WTC11 (cell line): ENCODE results near the gene S100PBP.

Experiments
- ATF2 ChIP-seq: sonication (generic); formaldehyde crosslinking; IDR thresholded peaks from 2 replicates; pipeline ENCODE4 v1.8.1; 2022; ENCODE audit warnings: low read depth, missing genetic modification reagents, borderline replicate concordance
- CBFB ChIP-seq: sonication (generic); formaldehyde crosslinking; IDR thresholded peaks from 2 replicates; pipeline ENCODE4 v1.8.1; 2022; ENCODE audit warnings: mild to moderate bottlenecking, low read depth, missing genetic modification reagents
- CREM ChIP-seq: sonication (generic); formaldehyde crosslinking; IDR thresholded peaks from 2 replicates; pipeline ENCODE4 v1.8.1; 2022; ENCODE audit warnings: mild to moderate bottlenecking, missing genetic modification reagents, moderate library complexity
- E2F4 ChIP-seq: sonication (generic); formaldehyde crosslinking; IDR thresholded peaks from 2 replicates; pipeline ENCODE4 v1.8.1; 2022; ENCODE audit warnings: low read depth, mild to moderate bottlenecking, moderate library complexity, missing genetic modification reagents, borderline replicate concordance
- JUN ChIP-seq: sonication (generic); formaldehyde crosslinking; IDR thresholded peaks from 2 replicates; pipeline ENCODE4 v1.8.0; 2023; ENCODE audit warnings: mild to moderate bottlenecking, missing genetic modification reagents
- NFATC4 ChIP-seq: fragments of 250-450 bp; sonication (Bioruptor Pico); IDR thresholded peaks from 2 replicates; pipeline ENCODE4 v1.9.0; 2021; ENCODE audit warnings: mild to moderate bottlenecking
- SP1 ChIP-seq: sonication (generic); formaldehyde crosslinking; conservative IDR thresholded peaks from 2 replicates; pipeline ENCODE4 v1.8.1; 2022; ENCODE audit warnings: missing genetic modification reagents
- TCF7 ChIP-seq: sonication (generic); formaldehyde crosslinking; IDR thresholded peaks from 2 replicates; pipeline ENCODE4 v1.8.0; 2022; ENCODE audit warnings: mild to moderate bottlenecking, low read depth, missing genetic modification reagents, moderate library complexity
- ZBTB43 ChIP-seq: sonication (generic); formaldehyde crosslinking; IDR thresholded peaks from 2 replicates; pipeline ENCODE4 v1.8.1; 2023; ENCODE audit warnings: mild to moderate bottlenecking, missing genetic modification reagents
- ZNF232 ChIP-seq: sonication (generic); formaldehyde crosslinking; IDR thresholded peaks from 2 replicates; pipeline ENCODE4 v1.8.0; 2022; ENCODE audit warnings: mild to moderate bottlenecking, missing genetic modification reagents
- TF ChIP-seq, protein P1 (sequence below): fragments of 200-600 bp; IDR thresholded peaks from 2 replicates; pipeline ENCODE4 v1.8.0; 2022; ENCODE audit warnings: antibody characterized with exemption
- TF ChIP-seq, protein P2 (sequence below): sonication (generic); formaldehyde crosslinking; IDR thresholded peaks from 2 replicates; pipeline ENCODE4 v1.8.0; 2022; ENCODE audit warnings: mild to moderate bottlenecking, missing genetic modification reagents
- TF ChIP-seq, protein P3 (sequence below): sonication (generic); formaldehyde crosslinking; IDR thresholded peaks from 2 replicates; pipeline ENCODE4 v1.8.1; 2023; ENCODE audit warnings: mild to moderate bottlenecking, missing genetic modification reagents, moderate library complexity
- TF ChIP-seq, protein P4 (sequence below): sonication (generic); formaldehyde crosslinking; IDR thresholded peaks from 2 replicates; pipeline ENCODE4 v1.8.1; 2022; ENCODE audit warnings: mild to moderate bottlenecking, moderate library complexity, missing genetic modification reagents

DNA sequence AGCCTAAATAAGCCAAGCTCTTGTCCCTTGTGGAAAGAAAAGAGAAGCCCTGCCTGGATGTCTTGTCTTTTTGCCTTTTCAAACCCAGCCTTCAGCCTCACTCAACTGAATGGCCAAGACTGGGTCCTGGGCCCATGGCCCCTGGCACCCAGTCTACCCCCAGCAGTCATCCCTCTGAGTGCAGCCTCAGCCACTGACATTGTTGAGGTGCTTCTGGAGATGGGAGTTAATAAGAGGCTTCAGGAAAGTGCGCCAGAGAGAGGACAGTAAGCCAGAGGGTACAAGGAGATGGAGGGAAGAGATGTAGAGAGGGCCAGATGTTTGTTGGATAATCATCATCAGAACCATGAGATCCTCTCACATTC is 46.4 kb downstream of the S100PBP start:
- TF ChIP-seq ZBTB43 (no peak), E2F4 (CRISPR knock-in tag) (no peak), CREM (no peak), NFATC4 (CRISPR knock-in tag) (no peak), CBFB (no peak), JUN (CRISPR knock-in tag) (no peak), TCF7 (no peak), ATF2 (CRISPR knock-in tag) (no peak), ZNF232 (no peak), SP1 (CRISPR knock-in tag) (no peak)
- TF ChIP-seq, protein P1, sequence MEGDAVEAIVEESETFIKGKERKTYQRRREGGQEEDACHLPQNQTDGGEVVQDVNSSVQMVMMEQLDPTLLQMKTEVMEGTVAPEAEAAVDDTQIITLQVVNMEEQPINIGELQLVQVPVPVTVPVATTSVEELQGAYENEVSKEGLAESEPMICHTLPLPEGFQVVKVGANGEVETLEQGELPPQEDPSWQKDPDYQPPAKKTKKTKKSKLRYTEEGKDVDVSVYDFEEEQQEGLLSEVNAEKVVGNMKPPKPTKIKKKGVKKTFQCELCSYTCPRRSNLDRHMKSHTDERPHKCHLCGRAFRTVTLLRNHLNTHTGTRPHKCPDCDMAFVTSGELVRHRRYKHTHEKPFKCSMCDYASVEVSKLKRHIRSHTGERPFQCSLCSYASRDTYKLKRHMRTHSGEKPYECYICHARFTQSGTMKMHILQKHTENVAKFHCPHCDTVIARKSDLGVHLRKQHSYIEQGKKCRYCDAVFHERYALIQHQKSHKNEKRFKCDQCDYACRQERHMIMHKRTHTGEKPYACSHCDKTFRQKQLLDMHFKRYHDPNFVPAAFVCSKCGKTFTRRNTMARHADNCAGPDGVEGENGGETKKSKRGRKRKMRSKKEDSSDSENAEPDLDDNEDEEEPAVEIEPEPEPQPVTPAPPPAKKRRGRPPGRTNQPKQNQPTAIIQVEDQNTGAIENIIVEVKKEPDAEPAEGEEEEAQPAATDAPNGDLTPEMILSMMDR: no peak
- TF ChIP-seq, protein P2, sequence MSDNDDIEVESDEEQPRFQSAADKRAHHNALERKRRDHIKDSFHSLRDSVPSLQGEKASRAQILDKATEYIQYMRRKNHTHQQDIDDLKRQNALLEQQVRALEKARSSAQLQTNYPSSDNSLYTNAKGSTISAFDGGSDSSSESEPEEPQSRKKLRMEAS (CRISPR knock-in tag): no peak
- TF ChIP-seq, protein P3, sequence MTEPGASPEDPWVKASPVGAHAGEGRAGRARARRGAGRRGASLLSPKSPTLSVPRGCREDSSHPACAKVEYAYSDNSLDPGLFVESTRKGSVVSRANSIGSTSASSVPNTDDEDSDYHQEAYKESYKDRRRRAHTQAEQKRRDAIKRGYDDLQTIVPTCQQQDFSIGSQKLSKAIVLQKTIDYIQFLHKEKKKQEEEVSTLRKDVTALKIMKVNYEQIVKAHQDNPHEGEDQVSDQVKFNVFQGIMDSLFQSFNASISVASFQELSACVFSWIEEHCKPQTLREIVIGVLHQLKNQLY (CRISPR knock-in tag): no peak
- TF ChIP-seq, protein P4, sequence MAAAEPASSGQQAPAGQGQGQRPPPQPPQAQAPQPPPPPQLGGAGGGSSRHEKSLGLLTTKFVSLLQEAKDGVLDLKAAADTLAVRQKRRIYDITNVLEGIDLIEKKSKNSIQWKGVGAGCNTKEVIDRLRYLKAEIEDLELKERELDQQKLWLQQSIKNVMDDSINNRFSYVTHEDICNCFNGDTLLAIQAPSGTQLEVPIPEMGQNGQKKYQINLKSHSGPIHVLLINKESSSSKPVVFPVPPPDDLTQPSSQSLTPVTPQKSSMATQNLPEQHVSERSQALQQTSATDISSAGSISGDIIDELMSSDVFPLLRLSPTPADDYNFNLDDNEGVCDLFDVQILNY: no peak
